ENCODE data around the gene CERS6. TPM values are rescaled to one million over a fixed set of nuclear protein-coding genes. Genes with fewer than 3 reads are reported as not detected.

CERS6 gene
- total RNA-seq, 1 experiment from 2014 or later, result 8.3 TPM

DNA sequence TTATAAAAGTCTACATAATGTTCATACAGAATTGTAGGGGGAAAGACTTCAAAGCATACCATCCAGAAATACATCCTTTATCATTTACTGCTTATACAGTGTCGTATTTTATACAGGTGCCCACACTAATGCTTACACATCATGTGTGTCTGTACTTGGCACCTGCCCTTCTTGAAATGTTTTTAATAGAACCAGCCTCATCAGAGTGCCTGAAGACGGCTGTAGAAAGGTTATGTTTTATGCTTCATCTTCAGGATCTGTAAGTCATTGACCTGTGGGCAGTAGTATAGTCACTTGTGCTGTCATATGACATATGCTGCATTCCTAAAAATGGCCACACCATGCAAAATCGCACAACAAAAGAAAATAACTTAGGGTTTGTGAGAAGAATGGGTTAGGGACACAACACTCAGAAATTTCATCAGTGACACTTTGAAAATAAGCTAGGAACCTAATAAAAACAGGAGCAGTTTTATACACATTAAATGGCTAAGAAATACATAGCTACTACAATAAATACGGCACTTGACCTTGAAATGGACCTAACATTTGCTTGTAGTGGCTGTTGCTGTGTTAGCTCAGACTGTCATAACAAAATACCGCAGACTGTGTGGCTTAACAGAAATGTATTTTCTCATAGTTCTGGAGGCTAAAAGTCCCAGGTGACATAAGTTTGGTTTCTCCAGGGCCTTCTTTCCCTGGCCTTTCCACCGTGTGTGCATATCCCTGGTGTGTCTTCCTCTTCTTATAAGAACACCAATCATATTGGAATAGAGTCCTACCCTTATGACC, 112.6 kb downstream of the CERS6 start:
- ChIA-PET POLR2A (ENCODE audit: unreplicated experiment) (no interaction called here), CTCF (no interaction called here)
- Histone ChIP-seq H3K27ac (no peak overlapping the region), H3K27me3 (ENCODE audit: insufficient read depth, low read depth) (no peaks in the 10 kb centered on the region), H3K9me3 (ENCODE audit: insufficient read depth, low read depth) (no peaks in the 10 kb centered on the region), H3K4me3 (no peak overlapping the region), H2AFZ (no peak overlapping the region), H3F3A (ENCODE audit: insufficient read depth, low read depth) (no peaks in the 10 kb centered on the region), H3K36me3 (ENCODE audit: low read depth) (no peaks in the 10 kb centered on the region), H3K79me2 (ENCODE audit: low read depth) (no peaks in the 10 kb centered on the region), H3K4me1 (replicated peaks; ENCODE audit: insufficient read depth) (no peaks in the 10 kb centered on the region), H3K9me2 (ENCODE audit: insufficient read depth) (no peaks in the 10 kb centered on the region), H3K4me2 (no peak overlapping the region), H4K20me1 (ENCODE audit: insufficient read depth) (no peaks in the 10 kb centered on the region)
- intact Hi-C loops (cut with micrococcal nuclease; ENCODE audit: unreplicated experiment), result no loop called here
- no TSS peak for BruUV-seq (replicated peaks)
- no peak for DNase-seq
- no peak for TF ChIP-seq EZH2 (IDR thresholded peaks at IDR 0.05; ENCODE audit: low read depth)
- TF ChIP-seq, protein P1, sequence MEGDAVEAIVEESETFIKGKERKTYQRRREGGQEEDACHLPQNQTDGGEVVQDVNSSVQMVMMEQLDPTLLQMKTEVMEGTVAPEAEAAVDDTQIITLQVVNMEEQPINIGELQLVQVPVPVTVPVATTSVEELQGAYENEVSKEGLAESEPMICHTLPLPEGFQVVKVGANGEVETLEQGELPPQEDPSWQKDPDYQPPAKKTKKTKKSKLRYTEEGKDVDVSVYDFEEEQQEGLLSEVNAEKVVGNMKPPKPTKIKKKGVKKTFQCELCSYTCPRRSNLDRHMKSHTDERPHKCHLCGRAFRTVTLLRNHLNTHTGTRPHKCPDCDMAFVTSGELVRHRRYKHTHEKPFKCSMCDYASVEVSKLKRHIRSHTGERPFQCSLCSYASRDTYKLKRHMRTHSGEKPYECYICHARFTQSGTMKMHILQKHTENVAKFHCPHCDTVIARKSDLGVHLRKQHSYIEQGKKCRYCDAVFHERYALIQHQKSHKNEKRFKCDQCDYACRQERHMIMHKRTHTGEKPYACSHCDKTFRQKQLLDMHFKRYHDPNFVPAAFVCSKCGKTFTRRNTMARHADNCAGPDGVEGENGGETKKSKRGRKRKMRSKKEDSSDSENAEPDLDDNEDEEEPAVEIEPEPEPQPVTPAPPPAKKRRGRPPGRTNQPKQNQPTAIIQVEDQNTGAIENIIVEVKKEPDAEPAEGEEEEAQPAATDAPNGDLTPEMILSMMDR (conservative IDR thresholded peaks at IDR 0.05), result no peak

DNA sequence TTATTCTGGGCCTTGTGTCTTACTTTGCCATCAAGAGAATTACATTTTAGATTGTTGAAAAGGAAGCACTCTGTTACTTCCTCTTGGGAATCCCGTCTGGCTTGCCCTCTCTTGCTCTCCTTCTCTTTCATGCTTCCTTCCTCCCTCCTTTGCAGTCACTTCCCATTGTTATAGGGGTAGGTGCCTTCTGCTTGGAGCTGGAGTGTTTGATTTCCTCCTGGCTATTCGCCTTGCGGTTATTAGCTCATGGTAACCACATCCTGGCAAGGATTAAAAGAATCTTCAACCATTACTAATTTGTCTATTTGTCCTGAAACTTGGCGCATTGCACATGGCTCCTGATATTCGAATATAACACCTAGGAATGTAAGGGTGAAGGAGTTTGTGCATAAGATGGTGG, 115.0 kb downstream of the CERS6 start:
- DNase-seq, result no peak
- Histone ChIP-seq H3K36me3 (ENCODE audit: low read depth) (no peaks in the 10 kb centered on the region), H3K4me3 (no peak overlapping the region), H3F3A (ENCODE audit: insufficient read depth, low read depth) (peaks cover 3% of the 10 kb centered on the region; the same call in 1 of the 2 replicates), H4K20me1 (ENCODE audit: insufficient read depth) (no peaks in the 10 kb centered on the region), H3K4me1 (replicated peaks; ENCODE audit: insufficient read depth) (peaks cover 11% of the 10 kb centered on the region), H3K27ac (no peak overlapping the region), H2AFZ (no peak overlapping the region), H3K9me3 (ENCODE audit: insufficient read depth, low read depth) (no peaks in the 10 kb centered on the region), H3K27me3 (ENCODE audit: insufficient read depth, low read depth) (no peaks in the 10 kb centered on the region), H3K9me2 (ENCODE audit: insufficient read depth) (no peaks in the 10 kb centered on the region), H3K4me2 (no peak overlapping the region), H3K79me2 (ENCODE audit: low read depth) (no peaks in the 10 kb centered on the region)
- POLR2A ChIA-PET (ENCODE audit: unreplicated experiment), result no interaction called here
- BruUV-seq (replicated peaks), result no TSS peak
- intact Hi-C loops (cut with micrococcal nuclease; ENCODE audit: unreplicated experiment), result no loop called here
- no peak for TF ChIP-seq EZH2 (IDR thresholded peaks at IDR 0.05; ENCODE audit: low read depth)
- TF ChIP-seq, protein P1 (conservative IDR thresholded peaks at IDR 0.05), result no peak
- CTCF ChIA-PET, result no interaction called here

DNA sequence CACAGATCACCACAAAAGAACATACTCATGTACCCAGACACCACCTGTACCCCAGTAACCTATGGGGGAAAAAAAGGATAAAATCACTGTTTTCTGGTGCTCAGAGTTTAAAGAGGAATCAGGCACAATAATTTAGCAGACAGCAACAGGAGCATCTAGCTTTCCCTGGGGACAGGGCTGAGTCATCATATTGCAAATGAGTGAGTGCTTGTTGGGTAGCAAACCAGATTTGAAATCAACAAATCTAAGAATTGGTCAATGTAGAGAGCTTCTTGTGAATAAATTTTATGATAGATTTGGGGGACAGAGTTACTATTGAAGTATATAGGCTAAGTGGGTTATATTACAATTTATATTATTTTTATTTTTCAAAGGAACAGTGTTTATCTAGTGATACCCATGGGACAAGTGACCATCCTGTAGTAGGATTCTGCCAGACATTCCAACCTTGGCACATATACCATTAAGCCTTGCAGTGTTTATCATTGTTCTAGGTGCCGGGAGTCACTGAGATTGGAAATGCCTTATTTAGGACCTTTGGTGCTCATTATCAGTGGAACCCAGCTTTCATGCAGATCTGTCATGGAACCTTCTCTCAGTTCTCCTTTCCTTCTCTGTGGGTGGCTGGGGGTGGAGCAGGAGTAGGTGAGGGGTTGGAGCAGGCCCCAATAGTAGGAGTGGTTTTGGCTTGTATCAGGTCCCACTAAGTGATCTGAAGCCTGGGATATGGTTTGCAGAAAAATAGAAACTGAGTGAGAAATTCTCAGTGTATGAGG, 117.2 kb downstream of the CERS6 start:
- DNase-seq, result no peak
- CTCF ChIA-PET, result no interaction called here
- Histone ChIP-seq H2AFZ (no peak overlapping the region), H3K36me3 (ENCODE audit: low read depth) (no peaks in the 10 kb centered on the region), H4K20me1 (ENCODE audit: insufficient read depth) (no peaks in the 10 kb centered on the region), H3K79me2 (ENCODE audit: low read depth) (no peaks in the 10 kb centered on the region), H3K27ac (no peak overlapping the region), H3K4me3 (no peak overlapping the region), H3K9me3 (ENCODE audit: insufficient read depth, low read depth) (no peaks in the 10 kb centered on the region), H3K4me1 (replicated peaks; ENCODE audit: insufficient read depth) (peaks cover 11% of the 10 kb centered on the region), H3F3A (ENCODE audit: insufficient read depth, low read depth) (peaks cover 3% of the 10 kb centered on the region; the same call in 1 of the 2 replicates), H3K27me3 (ENCODE audit: insufficient read depth, low read depth) (no peaks in the 10 kb centered on the region), H3K4me2 (no peak overlapping the region), H3K9me2 (ENCODE audit: insufficient read depth) (no peaks in the 10 kb centered on the region)
- TF ChIP-seq, protein P1 (conservative IDR thresholded peaks at IDR 0.05), result no peak
- no peak for TF ChIP-seq EZH2 (IDR thresholded peaks at IDR 0.05; ENCODE audit: low read depth)
- POLR2A ChIA-PET (ENCODE audit: unreplicated experiment), result no interaction called here
- intact Hi-C loops (cut with micrococcal nuclease; ENCODE audit: unreplicated experiment), result no loop called here
- BruUV-seq (replicated peaks), result no TSS peak
